HG02588 (cell line): ENCODE results near the gene HSF2BP.
"Not testable (repeated sequence)": the region's sequence is repeated elsewhere in the genome, so short reads cannot be mapped to it uniquely, and the experiment has no call there.

ENCODE experiments used
- ATAC-seq: cut with Tn5 transposase; IDR thresholded peaks from one replicate; pipeline ENCODE4 v1.9.1; 2021; ENCODE audit warnings: mild to moderate bottlenecking, moderate library complexity; ENCODE audit not compliant: unreplicated experiment

HSF2BP gene

DNA sequence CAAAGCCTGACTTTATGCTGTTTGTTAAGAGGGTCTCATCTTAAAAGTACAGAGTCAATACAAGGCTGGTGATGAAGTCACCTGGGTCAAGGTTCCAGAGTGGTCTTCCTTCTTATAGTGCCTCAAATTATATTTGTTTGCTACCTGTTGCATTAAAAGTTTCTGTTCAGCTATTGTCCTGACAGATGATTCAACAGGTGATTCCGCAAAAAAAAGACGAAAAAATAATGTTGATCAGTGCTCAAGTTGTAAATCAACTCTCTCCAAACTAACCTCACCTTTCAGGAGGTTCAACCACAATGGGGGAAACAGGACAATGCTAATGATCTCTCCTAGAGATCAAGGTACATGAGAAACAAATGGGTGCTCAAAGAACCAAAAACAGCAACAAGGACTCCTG, 35.7 kb downstream of the HSF2BP start:
- no peak for ATAC-seq

DNA sequence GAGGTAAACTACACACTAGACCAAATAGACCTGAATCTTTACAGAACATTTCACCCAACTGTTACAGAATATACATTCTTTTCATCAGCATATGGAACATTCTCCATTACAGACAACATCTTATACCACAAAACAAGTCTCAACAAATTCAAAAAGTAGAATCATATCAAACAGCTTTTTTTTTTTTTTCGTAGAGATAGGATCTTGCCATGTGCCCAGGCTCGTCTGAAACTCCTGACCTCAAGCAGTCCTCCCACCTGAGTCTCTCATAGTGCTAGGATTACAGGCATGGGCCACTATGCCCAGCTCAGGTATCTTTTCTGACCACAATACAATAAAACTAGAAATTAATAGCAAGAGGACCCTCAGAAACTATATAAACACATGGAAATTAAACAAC, 36.5 kb downstream of the HSF2BP start:
- ATAC-seq: no peak

- no peak for ATAC-seq
These were observed 39.4 kb downstream of the HSF2BP start for GRCh38 chr21:43619856-43620255.

- no peak for ATAC-seq
These were observed 39.9 kb downstream of the HSF2BP start for GRCh38 chr21:43619344-43619743.

DNA sequence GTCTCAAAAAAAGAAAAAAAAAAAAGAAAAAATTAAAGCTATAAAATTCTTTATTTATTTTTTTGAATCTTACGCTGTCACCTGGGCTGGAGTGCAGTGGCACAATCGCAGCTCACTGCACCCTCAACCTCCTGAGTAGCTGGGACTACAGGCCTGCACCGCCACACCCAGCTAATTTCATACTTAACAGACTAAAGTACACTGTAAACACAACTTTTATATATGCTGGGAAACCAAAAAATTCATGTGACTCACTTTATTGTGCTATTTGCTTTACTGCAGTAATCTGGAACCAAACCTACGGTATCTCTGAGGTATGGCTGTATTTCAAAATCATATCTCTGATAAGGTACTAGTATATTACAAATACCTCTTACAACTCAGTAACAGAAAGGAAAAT, 40.3 kb downstream of the HSF2BP start:
- ATAC-seq: no peak

DNA sequence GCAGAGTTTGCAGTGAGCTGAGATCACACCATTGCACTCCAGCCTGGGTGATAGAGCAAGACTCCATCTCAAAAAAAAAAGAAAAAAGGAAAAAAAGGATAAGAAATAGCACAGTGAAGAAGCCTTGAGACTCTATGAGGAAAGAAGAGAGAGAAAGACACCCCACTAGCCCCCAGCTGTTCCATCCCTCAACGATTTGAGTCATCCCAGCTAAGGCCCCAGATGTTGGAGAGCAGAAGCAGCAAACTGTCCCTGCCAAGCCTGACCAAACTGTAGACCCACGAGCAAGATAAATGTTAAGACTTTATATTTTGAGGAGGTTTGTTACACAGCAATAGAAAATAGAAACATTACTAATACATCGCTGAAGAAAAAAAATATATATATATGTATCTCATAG, 42.4 kb downstream of the HSF2BP start:
- ATAC-seq: not testable (repeated sequence)

GRCh38 chr21:43614839-43615238, 44.4 kb downstream of the HSF2BP start:
- ATAC-seq: no peak

- no peak for ATAC-seq
These were observed 45.3 kb downstream of the HSF2BP start for GRCh38 chr21:43613755-43614638.

DNA sequence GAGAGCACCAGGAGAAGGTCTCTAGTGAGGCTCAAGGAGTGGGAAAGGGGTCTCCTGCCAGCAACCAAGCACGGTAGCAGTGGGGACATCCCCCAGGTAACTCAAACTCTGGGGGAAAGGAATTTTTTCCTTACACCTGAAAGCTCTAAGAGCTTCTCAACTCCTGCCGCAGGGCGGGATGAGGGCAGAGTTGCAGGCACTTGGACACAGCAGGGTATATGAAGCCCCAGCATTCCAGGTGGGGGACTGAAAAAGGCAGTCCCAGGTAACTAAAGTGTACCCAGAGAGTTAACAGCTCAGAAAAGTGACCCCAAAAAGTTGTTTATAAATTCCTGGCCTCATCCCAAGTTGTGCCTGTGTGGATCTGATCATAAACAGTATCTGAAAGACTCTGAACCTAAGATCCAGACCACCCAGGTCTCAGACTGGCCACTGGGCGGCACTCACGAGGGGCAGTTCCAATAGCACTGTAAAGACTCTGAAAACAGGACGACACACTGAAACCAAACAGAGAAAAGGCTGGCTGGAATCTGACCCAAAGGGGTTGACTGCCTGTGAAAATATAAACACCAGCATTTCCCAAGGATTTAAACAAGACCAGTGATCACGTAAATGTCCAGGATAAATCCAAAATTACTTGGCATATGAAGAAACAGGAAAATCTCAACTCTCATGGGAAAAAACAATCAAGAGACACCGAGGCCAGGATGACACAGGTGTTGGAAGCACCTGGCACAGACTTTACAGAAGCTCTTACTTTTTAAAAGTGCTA, 47.5 kb downstream of the HSF2BP start:
- no peak for ATAC-seq

DNA sequence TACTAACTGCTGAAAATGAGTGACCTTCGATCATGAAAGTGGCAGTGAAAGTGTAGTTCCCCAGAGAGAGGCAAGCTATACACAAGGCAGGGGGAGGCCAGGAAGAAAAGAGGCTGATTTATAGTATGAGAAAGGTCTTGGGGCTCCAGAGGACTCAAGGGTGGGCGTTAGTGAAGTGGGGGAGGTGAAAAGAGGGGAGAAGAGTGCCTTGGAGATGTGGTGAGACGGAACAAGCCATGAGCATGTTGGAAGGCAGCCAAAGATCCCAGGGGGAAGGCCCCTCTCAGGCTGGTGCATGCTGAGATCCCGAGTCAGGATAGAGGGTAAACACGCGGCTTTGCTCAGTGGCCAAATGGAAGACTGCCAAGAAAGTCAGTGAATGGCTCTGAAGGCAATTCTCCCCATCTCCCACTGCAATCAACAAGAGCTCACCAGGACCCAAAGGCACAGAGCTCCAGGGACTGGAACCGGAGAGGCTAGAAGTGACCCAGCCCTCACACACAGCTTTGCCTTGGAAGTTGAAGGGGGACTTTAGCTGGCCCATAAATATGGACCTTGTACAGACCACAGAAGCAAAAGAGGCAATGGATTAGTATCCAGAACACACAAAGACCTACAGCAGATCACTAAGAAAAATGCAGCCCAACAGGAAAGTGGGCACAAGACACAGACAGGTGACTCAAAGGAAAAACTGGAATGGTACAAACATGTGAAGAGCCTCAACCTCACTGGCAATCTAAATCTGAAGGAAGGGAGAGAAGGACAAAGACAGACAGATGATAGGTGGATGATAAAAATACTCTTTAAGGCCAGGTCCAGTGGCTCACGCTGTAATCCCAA, 49.6 kb downstream of the HSF2BP start:
- ATAC-seq: no peak

GRCh38 chr21:43608664-43609063, 50.6 kb downstream of the HSF2BP start:
- no peak for ATAC-seq

DNA sequence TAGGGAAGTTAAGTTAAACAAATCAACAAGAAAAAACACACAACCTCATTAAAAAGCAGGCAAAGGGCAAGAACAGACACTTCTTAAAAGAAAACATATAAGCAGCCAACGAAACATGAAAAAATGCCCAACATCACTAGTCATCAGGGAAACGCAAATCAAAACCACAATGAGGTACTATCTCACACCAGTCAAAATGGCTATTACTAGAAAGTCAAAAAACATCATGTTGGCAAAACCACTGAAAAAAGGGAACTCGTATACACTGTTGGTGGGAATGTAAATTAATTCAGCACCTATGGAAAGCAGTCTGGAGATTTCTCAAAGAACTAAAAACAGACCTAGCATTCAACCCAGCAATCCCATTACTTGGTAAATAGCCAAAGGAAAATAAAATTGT, 51.1 kb downstream of the HSF2BP start:
- no peak for ATAC-seq

DNA sequence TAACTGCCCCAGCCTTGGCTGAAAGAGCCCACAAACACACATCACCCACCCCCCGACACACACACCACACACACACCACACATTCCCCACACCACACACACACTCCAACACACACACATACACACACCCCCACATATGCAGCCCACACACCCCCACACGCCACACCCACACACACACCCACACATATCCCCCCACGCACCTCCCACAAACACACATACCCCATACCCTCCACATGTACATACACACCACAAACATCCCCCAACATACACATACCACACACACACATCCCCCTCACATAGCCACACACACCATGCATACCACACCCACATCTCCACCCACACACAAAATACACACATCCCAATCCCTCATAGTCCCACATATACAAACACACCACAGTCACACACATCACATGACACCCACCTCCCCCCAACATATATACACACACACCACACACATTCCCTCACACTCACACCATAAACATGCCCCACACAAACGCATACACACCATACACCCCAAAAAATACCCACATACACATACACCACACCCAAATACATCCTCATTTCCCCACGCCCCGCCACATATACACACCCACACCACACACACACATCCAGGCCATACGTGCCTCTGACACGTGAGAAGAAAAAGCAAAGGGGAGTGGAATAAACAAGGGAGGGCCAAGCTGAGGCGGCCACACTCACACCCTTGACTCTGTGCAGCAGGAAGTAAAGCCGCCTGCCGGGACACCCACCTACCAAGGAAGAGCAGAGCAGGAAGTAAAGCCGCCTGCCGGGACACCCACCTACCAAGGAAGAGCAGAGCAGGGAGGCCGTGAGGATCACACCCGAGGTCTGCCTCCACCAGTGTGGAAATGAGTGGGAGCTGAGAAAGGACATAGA, 53.7 kb downstream of the HSF2BP start:
- ATAC-seq: no peak

DNA sequence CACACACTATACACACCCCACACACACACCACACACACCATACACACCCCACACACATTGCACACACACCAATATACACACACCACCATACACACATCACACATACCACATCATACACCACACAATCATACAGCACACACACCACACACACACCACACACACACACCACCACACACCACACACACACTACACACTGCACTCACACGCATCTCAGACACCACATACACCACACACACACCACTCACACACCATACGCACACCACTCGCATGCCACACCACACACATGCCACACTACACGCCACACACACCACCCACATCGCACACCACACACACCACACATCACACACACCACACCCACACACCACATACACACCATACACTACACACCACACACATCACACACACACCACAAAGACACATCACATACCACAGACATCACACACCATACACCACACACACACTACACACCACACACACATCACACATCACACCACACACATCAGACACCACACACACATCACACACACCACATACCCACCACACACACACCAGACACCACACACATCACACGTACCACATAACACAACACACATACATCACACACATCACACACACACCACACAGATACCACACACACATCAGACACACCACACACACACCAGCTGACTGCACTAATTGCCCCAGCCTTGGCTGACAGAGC, 54.6 kb downstream of the HSF2BP start:
- ATAC-seq: no peak

GRCh38 chr21:43603641-43604504, 55.4 kb downstream of the HSF2BP start:
- no peak for ATAC-seq

- no peak for ATAC-seq
These were observed 56.1 kb downstream of the HSF2BP start for GRCh38 chr21:43603233-43603626.

DNA sequence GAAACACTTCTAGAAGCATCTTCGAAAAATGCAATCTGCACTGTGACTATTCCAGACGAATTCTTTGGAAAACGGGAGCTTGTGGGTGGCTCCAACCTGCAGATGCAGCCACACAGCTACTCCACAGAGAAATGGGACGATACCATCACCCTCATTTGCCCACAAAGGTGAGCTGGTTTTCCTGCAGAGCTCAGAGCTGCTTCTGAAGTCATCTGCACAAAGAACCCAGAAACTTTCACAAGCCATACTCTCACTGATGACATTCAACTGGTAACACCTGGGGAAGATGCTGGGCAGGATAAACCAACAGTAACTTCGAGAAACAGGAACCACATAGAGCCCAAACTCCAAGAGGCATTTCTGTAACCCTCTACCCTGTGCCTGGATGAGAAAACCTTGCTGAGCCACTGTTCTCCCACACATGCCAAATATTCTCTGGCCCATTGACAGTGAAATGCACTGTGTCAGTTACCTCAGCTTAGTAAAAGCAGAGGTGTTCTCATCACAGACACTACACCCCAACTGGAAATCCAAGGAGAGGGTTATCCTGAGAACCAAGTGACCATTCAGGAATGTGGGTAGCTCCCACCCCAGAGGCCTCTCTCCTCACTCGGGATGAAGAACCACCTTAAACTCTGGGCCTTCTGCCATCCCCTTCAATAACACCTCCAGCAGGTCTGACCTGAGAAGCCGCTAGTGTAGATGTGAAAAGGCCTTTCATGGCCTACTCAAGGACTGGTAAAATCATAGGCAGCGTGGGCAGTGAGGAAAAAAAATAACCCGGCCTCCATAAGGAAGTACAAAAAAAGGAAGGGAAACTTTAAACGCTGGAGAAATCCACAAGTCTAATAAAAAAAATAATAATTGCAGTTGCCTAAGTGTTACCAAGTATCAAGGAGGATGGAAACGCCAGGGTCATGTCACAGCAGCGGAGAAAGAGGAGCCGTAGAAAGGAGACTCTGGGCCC, 56.7 kb downstream of the HSF2BP start:
- no peak for ATAC-seq
